ENCODE results near the gene KCNG1.

KCNG1 gene

GRCh38 chr20:51012357-51012756 is 10.6 kb downstream of the KCNG1 start:
- DNase-seq, result no peak

GRCh38 chr20:51011479-51011878 is 11.4 kb downstream of the KCNG1 start:
- DNase-seq, result no peak

GRCh38 chr20:51010932-51011331 is 12.0 kb downstream of the KCNG1 start:
- no peak for DNase-seq

GRCh38 chr20:51010043-51010365 is 12.9 kb downstream of the KCNG1 start:
- DNase-seq, result no peak

GRCh38 chr20:51009303-51010042 is 13.4 kb downstream of the KCNG1 start:
- no peak for DNase-seq

- DNase-seq, result no peak
Observed at GRCh38 chr20:51008718-51009117, 14.2 kb downstream of the KCNG1 start.

- no peak for DNase-seq
Observed at GRCh38 chr20:51005214-51005613, 17.7 kb downstream of the KCNG1 start.

GRCh38 chr20:51004781-51005180 is 18.1 kb downstream of the KCNG1 start:
- no peak for DNase-seq

- no peak for DNase-seq
Observed at GRCh38 chr20:51004305-51004727, 18.6 kb downstream of the KCNG1 start.

GRCh38 chr20:51003753-51004152 is 19.2 kb downstream of the KCNG1 start:
- no peak for DNase-seq

GRCh38 chr20:51002633-51003032 is 20.3 kb downstream of the KCNG1 start:
- no peak for DNase-seq

GRCh38 chr20:51001430-51002265 is 21.3 kb downstream of the KCNG1 start:
- no peak for DNase-seq

- DNase-seq, result no peak
Observed at GRCh38 chr20:50999355-50999754, 23.6 kb downstream of the KCNG1 start.

GRCh38 chr20:50996901-50997865 is 25.7 kb downstream of the KCNG1 start:
- DNase-seq, result no peak

GRCh38 chr20:50995506-50995905 is 27.4 kb downstream of the KCNG1 start:
- DNase-seq, result no peak

GRCh38 chr20:50993876-50994275 is 29.0 kb downstream of the KCNG1 start:
- no peak for DNase-seq

GRCh38 chr20:50992733-50993457 is 30.0 kb downstream of the KCNG1 start:
- no peak for DNase-seq

- no peak for DNase-seq
Observed at GRCh38 chr20:50992336-50992732, 30.6 kb downstream of the KCNG1 start.

GRCh38 chr20:50991076-50991475 is 31.8 kb downstream of the KCNG1 start:
- DNase-seq, result no peak

- DNase-seq, result peak; percentile 57
Observed at GRCh38 chr20:50987493-50988210, 35.3 kb downstream of the KCNG1 start.

GRCh38 chr20:50983321-50983720 is 39.6 kb downstream of the KCNG1 start:
- no peak for DNase-seq

- no peak for DNase-seq
Observed at GRCh38 chr20:50982363-50982762, 40.5 kb downstream of the KCNG1 start.

Data from NCI-H1417 treated with DMSO at 0.1 percent for 48 hours (cell line).